ENCODE results near the gene PLCD3. TPM values are rescaled to one million over a fixed set of nuclear protein-coding genes. Genes with fewer than 3 reads are reported as not detected.

PLCD3 gene
- polyA plus RNA-seq, 1 experiment = 81.6 TPM

DNA sequence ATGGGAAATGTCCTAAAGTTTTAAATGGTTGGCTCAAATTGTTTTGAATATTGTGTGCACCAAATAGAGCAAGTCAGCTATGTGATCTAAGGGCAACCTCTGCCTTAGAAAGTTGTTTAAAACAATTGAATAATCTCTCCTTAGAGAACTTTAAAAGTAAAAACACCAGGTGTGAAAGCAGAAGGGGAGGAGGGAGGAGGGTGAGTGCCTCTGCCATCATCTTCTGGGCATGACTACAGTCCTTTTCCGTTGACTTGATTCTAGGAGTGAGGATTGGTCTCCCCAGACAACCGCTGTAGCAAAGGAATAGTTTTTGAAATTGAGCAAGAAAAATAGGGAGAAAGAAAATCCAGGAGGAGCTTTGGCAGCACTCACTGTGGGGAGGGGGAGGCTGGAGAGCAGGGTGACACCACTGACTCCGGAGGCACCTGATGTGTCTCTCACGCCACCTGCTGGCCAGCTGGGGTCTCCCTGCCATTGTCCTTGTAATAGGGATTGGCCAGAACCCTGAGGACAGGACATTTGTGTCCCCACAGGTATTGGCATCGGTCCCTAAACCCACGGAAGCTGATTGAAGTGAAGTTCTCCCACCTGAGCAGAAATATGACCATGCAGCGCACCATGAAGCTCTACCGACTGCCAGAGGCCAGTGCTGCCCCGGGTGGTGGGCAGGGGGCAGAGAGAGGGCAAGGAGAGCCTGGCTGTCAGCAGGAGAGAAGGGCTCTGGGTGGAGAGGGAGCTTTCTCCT lies 33.3 kb downstream of the PLCD3 start:
- peak; percentile 91 for TF ChIP-seq CTCF (IDR thresholded peaks at IDR 0.05; ENCODE audit: insufficient read depth, low read depth, low read length)
- DNase-seq (ENCODE audit: low read depth) = no peak
- Histone ChIP-seq H3K4me3 (ENCODE audit: low read depth, low read length) (no peak overlapping the region), H3K27me3 (ENCODE audit: control insufficient read depth, insufficient read depth, low read length) (no peaks in the 10 kb centered on the region), H3K36me3 (ENCODE audit: control insufficient read depth, insufficient read depth, low read length) (peaks cover 42% of the 10 kb centered on the region)
- CTCF ChIA-PET = interaction anchor here (0.6 to 9.5 kb wide), 45 partner anchors 8 to 323 kb away, joined by 3 to 95 read pairs (median 4); partner anchors contain the start of genes ACBD4, NMT1 and PLCD3
- POLR2A ChIA-PET = interaction anchor here (0.7 kb wide), 1 partner anchor 25 kb away, joined by 3 read pairs; no protein-coding TSS in a partner anchor

DNA sequence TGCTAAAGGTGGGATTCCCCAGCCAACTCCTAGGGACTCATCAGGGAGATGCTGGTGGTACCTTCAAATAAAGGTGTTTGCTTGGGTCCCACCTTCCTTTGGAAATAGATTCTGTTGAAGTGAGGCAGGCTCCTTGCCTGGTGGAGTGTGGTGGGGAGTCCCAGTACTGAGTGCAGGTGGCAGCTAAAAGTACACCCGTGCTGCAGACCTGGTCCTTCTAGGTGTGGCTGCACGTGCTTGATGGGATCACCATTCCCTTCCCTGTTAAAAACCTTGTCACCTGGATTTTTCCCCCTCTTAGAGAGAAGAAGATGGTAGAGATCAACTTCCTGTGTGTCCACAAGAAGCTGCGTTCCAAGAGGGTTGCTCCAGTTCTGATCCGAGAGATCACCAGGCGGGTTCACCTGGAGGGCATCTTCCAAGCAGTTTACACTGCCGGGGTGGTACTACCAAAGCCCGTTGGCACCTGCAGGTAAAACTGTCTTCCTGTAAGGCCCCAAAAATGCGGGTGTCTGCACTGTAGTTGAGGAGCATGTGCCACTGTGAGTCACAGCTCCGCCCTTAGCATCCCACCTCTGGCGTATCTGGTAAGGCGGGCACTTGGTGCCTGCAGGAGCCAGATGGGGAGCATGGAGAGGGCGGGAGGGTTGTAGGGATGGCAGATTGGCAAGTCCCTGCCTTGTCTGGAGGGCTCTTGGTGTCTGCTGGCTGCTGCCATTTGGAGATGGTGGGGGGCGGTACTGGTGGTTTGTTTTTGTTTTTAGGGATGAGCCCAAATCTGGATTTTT lies 34.0 kb downstream of the PLCD3 start:
- TF ChIP-seq CTCF (IDR thresholded peaks at IDR 0.05; ENCODE audit: insufficient read depth, low read depth, low read length) = no peak
- Histone ChIP-seq H3K27me3 (ENCODE audit: control insufficient read depth, insufficient read depth, low read length) (no peaks in the 10 kb centered on the region), H3K36me3 (ENCODE audit: control insufficient read depth, insufficient read depth, low read length) (peaks cover 37% of the 10 kb centered on the region), H3K4me3 (ENCODE audit: low read depth, low read length) (no peak overlapping the region)
- DNase-seq (ENCODE audit: low read depth) = no peak
- POLR2A ChIA-PET = no interaction called here
- CTCF ChIA-PET = interaction anchor here (0.6 to 9.5 kb wide), 32 partner anchors 10 to 233 kb away, joined by 3 to 95 read pairs (median 4); partner anchors contain the start of genes ACBD4, NMT1 and PLCD3

GRCh38 chr17:45096926-45097325 lies 35.4 kb downstream of the PLCD3 start:
- TF ChIP-seq CTCF (IDR thresholded peaks at IDR 0.05; ENCODE audit: insufficient read depth, low read depth, low read length) = no peak
- H3K36me3 ChIP-seq (ENCODE audit: control insufficient read depth, insufficient read depth, low read length) = peaks cover 28% of the 10 kb centered on the region
- ChIA-PET POLR2A (interaction anchor here (0.7 kb wide), 1 partner anchor 192 kb away, joined by 3 read pairs; no protein-coding TSS in a partner anchor), CTCF (interaction anchor here (1.0 to 9.5 kb wide), 12 partner anchors 8 to 176 kb away, joined by 3 to 95 read pairs (median 6); partner anchors contain the start of genes ACBD4 and PLCD3)
- no peak overlapping the region for H3K4me3 ChIP-seq (ENCODE audit: low read depth, low read length)
- H3K27me3 ChIP-seq (ENCODE audit: control insufficient read depth, insufficient read depth, low read length) = no peaks in the 10 kb centered on the region
- DNase-seq (ENCODE audit: low read depth) = no peak

- peaks cover 27% of the 10 kb centered on the region for H3K36me3 ChIP-seq (ENCODE audit: control insufficient read depth, insufficient read depth, low read length)
- H3K27me3 ChIP-seq (ENCODE audit: control insufficient read depth, insufficient read depth, low read length) = no peaks in the 10 kb centered on the region
- no peak overlapping the region for H3K4me3 ChIP-seq (ENCODE audit: low read depth, low read length)
- ChIA-PET POLR2A (no interaction called here), CTCF (interaction anchor here (1.0 to 9.5 kb wide), 16 partner anchors 9 to 175 kb away, joined by 3 to 95 read pairs (median 6); partner anchors contain the start of genes ACBD4 and PLCD3)
- peak; percentile 76 for TF ChIP-seq CTCF (IDR thresholded peaks at IDR 0.05; ENCODE audit: insufficient read depth, low read depth, low read length)
- DNase-seq (ENCODE audit: low read depth) = no peak
Measured at GRCh38 chr17:45096141-45096540, 36.2 kb downstream of the PLCD3 start.
